Measurements from ENCODE around the gene DNAH14. TPM values are rescaled to one million over a fixed set of nuclear protein-coding genes. Genes with fewer than 3 reads are reported as not detected.

DNAH14 gene
- total RNA-seq, 1 donor from 2014 or later, result 4.8 TPM

DNA sequence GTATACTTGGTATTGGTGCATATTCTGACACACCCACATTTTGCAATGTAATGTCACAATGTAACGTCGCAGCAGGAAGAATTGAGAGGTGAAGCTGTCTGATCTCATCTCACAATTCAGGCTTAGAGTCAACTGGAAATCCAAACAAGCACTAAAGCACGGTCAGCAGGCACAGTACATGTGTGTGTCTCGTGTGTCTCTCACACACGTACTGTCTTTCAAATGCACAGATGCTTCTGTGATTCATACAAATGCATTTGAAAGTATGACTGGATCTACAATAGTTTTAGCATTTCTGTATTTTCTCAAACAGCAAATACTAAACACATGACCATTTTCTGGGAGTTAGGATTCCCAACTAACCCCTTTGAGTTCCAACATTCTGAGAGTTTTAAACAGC, 471.5 kb downstream of the DNAH14 start:
- DNase-seq (ENCODE audit: low read depth in 2 of 2), result no peak

DNA sequence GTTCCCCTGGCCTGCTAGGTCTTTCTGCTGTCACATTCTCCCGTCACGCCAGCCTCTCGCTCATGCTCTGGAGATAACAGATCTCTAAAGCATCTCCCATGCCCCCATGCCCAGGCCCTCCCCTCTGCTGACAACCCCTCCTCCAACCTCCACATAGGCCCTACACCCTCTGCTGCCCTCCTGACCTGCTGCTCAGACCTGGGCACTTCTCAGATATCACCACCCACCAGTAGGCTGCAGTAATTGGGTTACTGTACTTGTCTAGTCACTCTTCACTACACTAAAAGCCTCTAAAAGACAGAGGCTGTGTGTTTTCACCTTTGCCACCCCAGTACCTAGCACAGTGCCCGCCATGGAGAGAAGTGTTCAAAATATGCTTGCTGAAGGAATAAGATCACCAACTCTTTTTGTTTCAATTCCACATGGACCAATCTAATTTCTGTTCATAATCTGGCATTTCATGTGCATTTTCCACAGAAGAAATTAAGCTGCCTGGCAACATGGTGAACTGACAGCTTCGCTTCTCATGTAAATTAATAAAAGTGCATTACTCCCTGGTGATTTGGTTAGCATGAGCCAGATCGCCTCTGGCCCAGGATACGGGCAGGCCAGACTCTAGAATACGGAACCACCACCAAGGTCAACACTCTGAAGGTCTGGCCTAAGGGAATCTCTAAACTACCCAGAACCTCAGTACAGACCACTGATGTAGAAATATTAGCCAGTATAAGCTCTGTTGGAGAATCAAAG, 477.7 kb downstream of the DNAH14 start:
- DNase-seq (ENCODE audit: low read depth in 2 of 2), result no peak

DNA sequence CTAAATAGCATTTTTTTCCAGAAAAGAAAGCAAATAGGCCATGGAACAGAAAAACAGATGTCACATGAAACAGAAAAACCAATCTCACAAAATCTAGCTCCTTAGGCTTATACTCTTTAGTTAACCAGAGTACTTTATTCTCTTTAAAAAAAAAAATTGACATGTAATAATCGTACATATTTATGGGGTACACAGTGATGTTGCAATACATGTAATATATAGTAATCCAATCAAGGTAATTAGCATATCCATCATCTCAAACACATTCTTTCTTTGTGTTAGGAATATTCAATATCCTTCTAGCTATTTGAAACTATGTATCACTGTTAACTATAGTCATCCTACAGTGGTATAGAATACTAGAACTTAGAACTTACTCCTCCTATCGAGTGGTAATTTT, 478.3 kb downstream of the DNAH14 start:
- no peak for DNase-seq (ENCODE audit: low read depth in 2 of 2)

DNA sequence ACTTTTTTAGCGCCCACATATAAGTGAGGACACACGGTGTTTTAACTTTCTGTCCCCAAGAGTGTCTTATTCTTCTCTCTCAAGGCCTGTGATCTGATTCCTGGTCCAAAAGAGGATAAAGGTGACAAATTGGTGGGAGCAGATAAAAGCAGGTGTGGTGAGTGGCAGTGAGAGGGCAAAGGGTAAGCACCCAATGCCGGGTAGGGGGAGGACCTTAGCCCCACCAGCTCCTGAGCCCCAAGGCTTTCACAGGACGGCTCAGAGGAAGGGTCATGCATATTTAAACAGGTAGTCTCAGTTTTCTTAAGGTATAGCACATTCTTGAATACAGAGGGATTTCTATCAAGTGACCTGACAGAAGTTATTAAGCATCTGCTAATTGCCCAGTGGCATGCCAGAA, 478.8 kb downstream of the DNAH14 start:
- DNase-seq (ENCODE audit: low read depth in 2 of 2), result no peak

DNA sequence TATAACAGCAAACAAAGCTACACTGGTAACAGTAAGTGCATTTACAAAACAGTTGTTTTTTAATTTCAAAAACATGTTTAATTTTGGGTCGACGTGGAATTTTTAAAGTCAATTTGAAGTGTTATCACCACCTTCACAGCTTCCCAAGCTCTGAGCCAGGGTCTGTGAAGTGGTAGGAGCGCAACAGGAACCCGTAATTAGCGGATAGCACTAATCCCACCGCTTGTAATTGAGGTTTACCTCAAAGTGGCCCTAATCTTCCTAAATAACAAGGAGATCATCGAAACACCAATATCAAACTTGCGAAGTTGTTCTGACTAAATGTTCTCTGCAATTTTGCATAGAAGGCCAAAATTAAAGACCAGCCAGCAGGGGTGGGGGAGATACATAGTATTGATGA, 479.6 kb downstream of the DNAH14 start:
- no peak for DNase-seq (ENCODE audit: low read depth in 2 of 2)

DNA sequence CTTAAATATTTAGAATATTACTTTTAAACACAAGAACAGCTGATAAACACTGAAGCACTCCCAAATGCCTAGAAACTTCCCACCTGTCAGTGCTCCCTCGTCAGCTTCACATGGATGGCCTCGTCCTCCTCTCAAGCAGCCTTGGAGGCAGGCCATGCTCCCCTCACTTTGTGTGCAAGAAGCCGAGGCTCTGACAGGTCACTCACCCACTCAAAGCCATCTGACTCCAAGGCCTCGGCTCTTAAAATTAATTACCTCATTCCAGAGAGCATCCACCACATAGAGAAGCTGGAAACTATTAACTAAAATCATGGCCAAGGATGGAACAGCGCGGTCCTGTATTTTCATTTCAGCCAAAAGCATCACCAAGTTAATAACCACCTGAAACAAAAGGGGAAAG, 480.6 kb downstream of the DNAH14 start:
- no peak for DNase-seq (ENCODE audit: low read depth in 2 of 2)

DNA sequence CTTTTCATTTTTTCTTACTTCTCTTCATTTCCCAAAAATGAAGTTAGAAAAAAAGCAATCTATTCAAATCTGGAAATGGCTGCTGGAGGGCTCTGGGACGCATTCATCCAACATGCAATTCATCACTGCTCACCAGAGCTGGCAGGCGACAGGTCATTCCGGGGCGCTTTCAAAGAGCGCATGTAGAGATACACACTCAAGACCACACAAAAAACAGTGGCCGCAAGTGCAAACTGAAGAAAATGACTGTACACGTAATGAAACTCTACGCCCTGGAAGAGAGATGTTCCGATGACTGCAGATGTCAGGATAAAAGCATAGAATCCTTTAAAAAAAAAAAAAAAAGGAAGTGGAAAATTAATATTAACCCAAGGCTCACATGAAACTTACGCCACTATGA, 482.8 kb downstream of the DNAH14 start:
- no peak for DNase-seq (ENCODE audit: low read depth in 2 of 2)

DNA sequence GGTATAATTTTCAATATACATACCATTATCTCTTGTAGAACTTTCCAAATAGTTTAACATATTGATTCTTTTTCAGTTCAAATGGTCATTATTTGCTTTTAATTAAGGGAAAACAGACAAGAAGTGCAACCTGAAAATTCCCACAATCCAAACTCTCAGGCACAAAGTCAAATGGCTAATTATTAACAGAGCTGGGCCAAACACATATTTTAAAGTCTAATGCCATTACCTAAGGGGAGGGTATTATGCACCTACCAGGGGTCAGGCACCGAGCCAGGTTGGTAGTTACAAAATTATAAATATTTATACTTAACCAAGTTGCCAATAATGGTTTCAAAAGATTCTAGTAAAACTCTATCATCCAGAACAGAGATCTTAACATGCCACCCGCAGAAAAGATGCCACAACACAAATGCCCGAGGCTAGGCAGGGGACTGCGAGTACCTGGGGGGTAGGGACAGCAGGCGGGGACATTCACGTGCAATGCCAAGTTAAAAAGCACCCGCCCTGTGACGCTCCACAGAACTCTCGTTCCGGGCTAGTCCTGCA, 483.4 kb downstream of the DNAH14 start:
- DNase-seq (ENCODE audit: low read depth in 2 of 2), result no peak

DNA sequence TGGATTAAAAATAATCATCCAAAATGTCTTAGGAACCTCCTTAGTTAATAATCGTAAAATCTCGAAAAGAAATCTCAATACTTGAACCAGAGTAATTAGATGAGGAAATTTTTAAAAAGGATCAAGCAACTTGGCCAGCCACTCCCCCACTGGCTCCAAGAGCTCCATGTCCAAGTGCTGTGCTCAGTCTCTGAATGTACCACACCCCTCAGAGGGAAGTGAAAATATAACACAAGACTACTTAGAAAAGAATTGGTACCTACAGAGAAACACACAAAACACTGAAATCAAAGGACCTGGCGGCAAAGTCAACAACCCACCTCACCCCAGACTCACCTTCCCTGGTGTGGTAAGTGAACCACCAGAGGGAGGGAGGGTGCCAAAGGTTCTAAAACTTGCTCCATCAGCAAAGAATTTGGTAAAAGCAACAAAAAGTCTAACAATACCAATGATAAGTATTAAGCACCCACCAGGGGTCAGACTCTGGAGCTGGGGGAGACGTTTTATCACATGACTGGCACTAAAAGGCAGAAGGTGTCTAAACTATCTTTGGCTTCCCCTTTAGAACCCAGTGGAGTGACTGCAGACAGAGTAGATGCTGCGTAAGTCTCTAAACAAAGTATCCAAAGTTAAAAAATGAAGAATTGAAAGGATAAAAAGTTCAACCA, 484.4 kb downstream of the DNAH14 start:
- no peak for DNase-seq (ENCODE audit: low read depth in 2 of 2)

DNA sequence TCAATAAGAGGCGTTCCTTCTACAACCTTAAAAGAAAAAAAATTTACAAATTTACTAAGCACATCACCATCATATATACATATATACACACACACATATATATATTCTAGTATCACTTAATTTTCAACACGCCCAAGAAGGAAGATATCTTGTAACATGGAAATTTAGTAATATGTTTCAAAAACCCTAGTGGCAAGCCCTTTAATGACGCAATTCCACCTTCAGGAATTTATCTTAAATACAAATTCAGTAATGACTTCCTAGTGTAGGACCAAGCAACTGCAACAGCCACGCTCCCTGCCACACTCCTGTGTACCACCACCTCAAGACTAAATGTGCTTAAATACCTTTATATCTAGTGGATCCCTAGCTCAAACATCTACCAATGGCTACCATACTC, 485.8 kb downstream of the DNAH14 start:
- DNase-seq (ENCODE audit: low read depth in 2 of 2), result no peak

DNA sequence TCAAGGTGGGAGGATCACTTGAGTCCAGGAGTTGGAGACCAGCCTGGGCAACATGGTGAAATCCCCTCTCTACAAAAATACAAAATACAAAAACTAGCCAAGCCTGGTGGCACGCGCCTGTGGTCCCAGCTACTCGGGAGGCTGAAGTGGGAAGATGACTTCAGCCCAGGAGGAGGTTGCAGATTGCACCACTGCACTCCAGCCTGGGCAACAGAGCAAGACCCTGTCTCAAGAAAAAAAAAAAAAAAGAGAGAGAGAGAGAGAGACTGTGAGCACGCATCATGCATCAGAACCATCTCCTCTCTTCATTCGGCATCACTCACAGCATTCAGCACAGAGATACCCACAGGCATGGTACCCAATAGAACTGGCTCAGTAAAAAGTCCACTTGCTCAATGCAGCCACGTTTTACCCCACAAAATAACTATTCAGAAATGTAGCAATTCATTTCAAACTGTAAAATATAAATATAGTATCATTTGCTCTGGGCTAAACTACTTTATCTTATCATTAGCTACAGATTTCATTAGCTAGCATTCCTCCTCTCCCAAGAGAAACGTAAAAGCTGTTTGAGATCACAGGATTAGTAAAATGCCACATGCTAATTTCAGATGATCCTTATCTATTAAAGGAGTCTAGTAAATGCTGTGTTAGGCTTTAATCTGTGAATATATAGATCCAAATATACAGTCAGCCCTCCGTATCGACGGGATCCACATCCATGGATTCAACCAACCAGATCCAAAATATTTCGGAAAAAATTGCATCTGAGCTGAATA, 486.7 kb downstream of the DNAH14 start:
- no peak for DNase-seq (ENCODE audit: low read depth in 2 of 2)

DNA sequence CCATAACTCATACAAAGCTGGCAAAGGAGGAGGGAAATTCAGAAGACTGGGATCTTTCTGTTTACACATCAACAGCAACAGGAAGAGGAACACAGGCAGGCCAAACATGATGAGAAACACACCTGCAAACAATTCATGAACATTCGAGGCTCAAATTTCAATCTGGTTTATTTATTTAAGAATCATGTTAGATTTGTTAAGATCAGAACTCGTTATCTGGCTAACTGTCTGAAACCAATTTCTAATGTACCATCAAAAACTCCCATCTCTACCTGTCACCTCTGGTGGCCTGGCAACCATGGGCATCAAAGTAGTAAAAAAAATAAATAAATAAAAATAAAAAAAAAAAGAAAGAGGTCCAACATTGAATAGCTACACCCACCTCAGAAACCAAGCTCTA, 488.6 kb downstream of the DNAH14 start:
- DNase-seq (ENCODE audit: low read depth in 2 of 2), result no peak

DNA sequence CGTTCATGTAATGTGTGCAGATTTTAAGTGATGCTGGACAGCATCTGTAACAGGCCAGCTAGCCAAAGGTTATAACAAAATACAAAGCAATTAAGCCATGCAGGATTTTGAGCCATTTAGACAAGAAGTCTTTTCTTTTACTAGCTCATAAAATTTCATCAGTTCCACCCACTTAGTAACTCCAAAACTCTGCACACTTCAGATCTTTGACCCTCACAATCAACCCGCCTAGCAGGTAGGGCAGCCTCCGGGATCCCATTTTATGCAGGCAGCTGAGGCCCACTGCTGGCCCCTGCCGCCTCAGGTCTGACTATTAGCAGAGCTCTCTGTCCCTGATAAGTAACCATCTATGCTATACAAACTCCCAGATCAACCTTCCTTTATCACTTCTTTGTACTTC, 489.1 kb downstream of the DNAH14 start:
- DNase-seq (ENCODE audit: low read depth in 2 of 2), result no peak

DNA sequence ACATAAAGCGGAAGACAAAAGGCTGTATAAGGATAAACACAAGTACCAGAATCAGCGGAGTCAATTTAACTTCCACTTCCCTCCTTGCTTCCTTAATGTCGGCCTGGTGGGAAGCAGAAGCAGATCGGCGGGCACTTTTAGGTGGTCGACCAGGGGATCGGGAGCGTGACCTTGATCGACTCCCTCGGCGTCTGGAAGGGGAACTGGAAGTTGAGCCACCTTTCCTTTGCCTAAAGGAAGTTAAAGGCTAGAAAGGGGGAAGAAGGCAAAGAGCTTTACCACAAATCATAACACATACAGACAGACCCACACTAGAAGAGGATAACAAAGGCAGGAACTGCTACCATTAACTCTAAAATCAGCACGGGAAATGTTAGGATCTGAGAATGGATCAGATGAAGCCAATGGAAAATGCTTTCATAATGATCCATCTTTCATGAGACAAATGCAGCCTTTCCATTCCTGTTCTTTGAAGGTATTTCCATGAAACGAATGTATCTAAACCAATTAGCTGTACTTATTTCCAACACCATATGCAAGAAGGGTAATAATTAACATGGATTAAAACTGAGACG, 492.6 kb downstream of the DNAH14 start:
- peak; percentile 24 to 65 for DNase-seq (ENCODE audit: low read depth in 2 of 2)

DNA sequence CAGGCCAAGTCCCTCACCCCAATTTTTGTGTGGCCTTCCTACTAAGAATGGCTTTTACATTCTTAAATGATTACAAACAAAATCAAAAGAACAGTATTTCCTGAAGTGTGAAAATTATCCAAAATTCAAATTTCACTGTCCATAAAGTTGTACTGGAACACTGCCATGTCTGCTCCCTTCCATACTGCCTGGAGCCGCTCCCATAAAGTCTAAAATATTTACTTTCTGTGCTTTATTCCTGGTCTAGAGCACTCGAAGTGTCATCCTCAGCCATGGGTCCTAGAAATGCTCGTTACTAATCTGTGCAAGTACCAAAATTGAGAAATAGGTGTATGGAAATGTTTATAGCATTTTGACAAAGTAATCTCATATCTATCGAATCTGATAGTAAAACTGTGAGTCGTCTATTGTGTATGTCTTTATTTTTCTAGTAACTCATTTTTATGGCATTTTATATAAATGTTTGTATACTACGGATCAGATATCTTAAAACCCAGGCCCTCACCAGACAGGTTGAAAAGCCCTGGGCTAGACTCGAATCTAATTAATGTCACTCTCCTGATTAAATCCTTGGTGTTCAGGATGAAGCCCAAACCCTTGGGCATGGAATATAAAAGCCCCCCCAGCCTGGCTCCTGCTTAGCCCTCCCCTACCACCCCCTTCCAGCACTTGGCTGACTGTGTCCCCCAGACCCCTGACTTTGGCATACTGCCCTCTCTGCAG, 493.5 kb downstream of the DNAH14 start:
- no peak for DNase-seq (ENCODE audit: low read depth in 2 of 2)

DNA sequence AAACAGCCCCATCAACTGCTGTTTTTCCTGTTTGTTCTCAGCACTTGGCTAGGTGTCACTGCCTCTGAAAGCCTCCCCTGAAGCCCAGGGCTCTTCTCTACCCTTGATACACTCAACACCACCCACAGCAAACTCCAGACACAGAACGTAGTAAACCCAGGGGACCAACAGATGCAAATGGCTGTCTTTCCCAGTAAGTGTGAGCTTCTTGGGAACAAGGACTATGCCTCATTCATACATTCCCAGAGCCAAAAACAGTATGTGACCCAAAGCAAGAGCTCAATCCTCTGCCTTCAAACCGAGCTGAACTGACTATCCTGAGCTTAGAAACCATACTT, 494.0 kb downstream of the DNAH14 start:
- DNase-seq (ENCODE audit: low read depth in 2 of 2), result peak in 1 of 2 donors; percentile 31

DNA sequence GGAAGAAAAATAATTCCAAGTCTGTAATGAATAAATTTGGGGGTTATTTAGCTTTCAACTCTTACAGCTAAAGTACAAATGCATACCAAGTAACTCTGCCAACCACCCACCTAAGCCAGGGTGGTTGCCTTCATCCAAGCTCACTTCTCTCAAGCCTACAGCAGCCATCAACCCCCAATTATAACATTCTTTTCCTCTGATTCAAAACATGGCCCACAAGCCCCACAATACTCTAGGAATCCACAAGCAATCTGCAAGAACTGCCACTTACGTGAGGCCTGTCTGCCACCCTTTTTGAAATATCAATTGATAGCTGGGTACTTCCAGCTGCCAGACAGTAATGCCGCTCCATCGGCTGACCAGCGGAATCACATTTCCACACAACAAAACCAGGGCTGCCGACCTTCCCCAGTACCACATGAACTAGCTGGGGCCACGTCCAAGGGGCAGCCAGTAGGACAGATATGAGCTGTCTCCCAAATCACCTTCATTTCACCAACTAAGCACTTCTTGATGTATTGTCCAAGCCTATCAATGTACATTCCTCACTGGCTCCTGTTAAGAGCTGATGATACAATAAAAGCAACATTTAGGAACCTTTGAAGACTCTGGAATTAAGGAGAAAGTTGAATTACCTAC, 495.2 kb downstream of the DNAH14 start:
- DNase-seq (ENCODE audit: low read depth in 2 of 2), result no peak

DNA sequence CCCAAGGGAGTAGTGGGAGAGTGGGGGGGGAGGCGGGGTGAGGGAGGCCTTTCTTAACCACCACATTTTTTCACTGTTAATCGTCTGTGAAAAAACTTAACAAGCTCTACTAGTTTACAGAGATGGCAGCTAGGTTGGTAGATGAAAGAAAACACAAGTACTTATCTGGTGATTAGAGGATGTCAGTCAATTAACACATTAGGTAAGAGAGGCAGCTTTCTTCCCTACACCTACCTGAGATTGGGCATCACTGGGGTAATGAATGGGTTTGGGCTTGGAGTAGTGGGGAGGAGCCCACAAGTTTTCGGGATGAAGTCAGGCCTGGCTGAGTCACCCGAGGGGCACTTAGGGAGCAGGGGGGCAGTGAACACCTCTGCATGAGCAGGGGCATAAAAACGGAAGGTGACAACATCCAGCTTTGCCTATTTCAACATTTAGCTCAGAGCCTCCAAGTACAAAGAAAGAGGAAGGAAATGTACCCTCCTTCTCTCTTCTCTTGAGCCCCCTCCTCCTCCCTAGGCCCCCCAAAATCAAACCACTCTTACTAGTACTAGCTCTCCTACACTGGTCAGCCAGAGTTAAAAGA, 495.8 kb downstream of the DNAH14 start:
- DNase-seq (ENCODE audit: low read depth in 2 of 2), result peak; percentile 20 to 29

DNA sequence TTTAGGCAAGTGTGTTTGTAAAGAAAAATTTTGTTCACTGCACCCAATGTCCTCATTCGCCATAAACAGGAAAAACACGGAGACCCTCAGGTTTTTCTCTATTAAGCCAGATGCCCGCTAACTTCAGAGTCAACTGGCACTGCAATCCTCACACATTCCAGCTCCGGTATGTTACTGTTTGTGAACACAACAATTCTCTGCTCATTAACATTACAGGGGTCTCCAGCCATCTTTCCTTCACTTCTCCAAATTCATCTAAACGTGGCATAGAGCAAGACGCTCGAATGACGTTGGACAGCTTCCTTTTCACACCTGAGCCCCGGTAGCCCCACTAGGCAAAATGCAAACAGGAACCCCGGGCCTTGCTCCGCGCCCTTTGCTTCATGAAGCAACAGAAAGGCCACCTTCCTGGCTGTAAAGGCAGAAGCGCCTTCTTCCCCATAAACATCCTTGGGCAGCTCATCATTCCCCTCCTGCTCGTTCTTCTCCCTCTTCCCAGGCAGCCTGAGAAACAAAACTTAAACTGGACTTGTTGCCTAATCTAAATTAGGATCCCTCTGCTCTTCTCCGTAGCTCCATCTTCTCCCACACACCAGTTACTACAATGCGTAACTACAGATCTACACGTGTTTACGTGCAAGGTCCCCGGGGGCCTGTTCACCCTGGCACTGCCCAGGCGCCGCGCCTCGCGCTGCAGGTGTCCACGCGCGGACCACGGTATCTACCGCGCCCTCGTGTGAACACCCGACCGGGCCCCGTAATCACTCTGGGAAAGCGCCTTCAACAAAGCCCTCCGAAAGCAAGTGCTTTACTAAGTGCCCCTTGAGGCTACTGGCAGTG, 497.1 kb downstream of the DNAH14 start:
- DNase-seq (ENCODE audit: low read depth in 2 of 2), result peak; percentile 31 to 42

All from lung microvascular endothelial cell (primary cell).